ENCODE results near the gene SMYD3. TPM values are rescaled to one million over a fixed set of nuclear protein-coding genes. Genes with fewer than 3 reads are reported as not detected.

Gene SMYD3
- total RNA-seq, 1 donor: 171 TPM

- Histone ChIP-seq H4K20me1 (ENCODE audit: insufficient read depth, low read length) (no peaks in the 10 kb centered on the region), H3K4me1 (ENCODE audit: insufficient read depth, low read length) (peaks cover 17% of the 10 kb centered on the region), H3K27ac (ENCODE audit: low read depth, low read length) (no peak overlapping the region), H3K36me3 (ENCODE audit: insufficient read depth, low read length) (no peaks in the 10 kb centered on the region), H3K4me2 (ENCODE audit: insufficient read depth, low read length) (no peak overlapping the region), H3K79me2 (ENCODE audit: insufficient read depth, low read length) (no peaks in the 10 kb centered on the region), H3K27me3 (ENCODE audit: insufficient read depth, low read length) (no peaks in the 10 kb centered on the region), H3K4me3 (ENCODE audit: insufficient read depth, low read length) (no peak overlapping the region), H2AFZ (ENCODE audit: low read length) (no peak overlapping the region), H3K9me3 (ENCODE audit: low read depth, low read length) (no peaks in the 10 kb centered on the region)
- no peak for DNase-seq (ENCODE audit: insufficient read length, low spot score, missing footprints)
- no peak for TF ChIP-seq CTCF (IDR thresholded peaks at IDR 0.05; ENCODE audit: extremely low read depth, low read depth, low read length)
These were observed 353.3 kb downstream of the SMYD3 start for GRCh38 chr1:246153796-246154212.

GRCh38 chr1:246152986-246153431, 354.1 kb downstream of the SMYD3 start:
- Histone ChIP-seq H4K20me1 (ENCODE audit: insufficient read depth, low read length) (no peaks in the 10 kb centered on the region), H3K27me3 (ENCODE audit: insufficient read depth, low read length) (no peaks in the 10 kb centered on the region), H2AFZ (ENCODE audit: low read length) (no peak overlapping the region), H3K9me3 (ENCODE audit: low read depth, low read length) (no peaks in the 10 kb centered on the region), H3K4me3 (ENCODE audit: insufficient read depth, low read length) (no peak overlapping the region), H3K4me1 (ENCODE audit: insufficient read depth, low read length) (peaks cover 17% of the 10 kb centered on the region), H3K4me2 (ENCODE audit: insufficient read depth, low read length) (no peak overlapping the region), H3K27ac (ENCODE audit: low read depth, low read length) (no peak overlapping the region), H3K79me2 (ENCODE audit: insufficient read depth, low read length) (no peaks in the 10 kb centered on the region), H3K36me3 (ENCODE audit: insufficient read depth, low read length) (no peaks in the 10 kb centered on the region)
- DNase-seq (ENCODE audit: insufficient read length, low spot score, missing footprints): no peak
- no peak for TF ChIP-seq CTCF (IDR thresholded peaks at IDR 0.05; ENCODE audit: extremely low read depth, low read depth, low read length)

GRCh38 chr1:246151796-246152434, 355.2 kb downstream of the SMYD3 start:
- H3K9me3 ChIP-seq (ENCODE audit: low read depth, low read length): no peaks in the 10 kb centered on the region
- H3K4me1 ChIP-seq (ENCODE audit: insufficient read depth, low read length): peaks cover 17% of the 10 kb centered on the region
- no peak overlapping the region for H3K27ac ChIP-seq (ENCODE audit: low read depth, low read length)
- TF ChIP-seq CTCF (IDR thresholded peaks at IDR 0.05; ENCODE audit: extremely low read depth, low read depth, low read length): no peak
- no peak for DNase-seq (ENCODE audit: insufficient read length, low spot score, missing footprints)
- no peak overlapping the region for H2AFZ ChIP-seq (ENCODE audit: low read length)
- H3K36me3 ChIP-seq (ENCODE audit: insufficient read depth, low read length): no peaks in the 10 kb centered on the region
- H3K4me2 ChIP-seq (ENCODE audit: insufficient read depth, low read length): no peak overlapping the region
- no peaks in the 10 kb centered on the region for H3K27me3 ChIP-seq (ENCODE audit: insufficient read depth, low read length)
- no peaks in the 10 kb centered on the region for H3K79me2 ChIP-seq (ENCODE audit: insufficient read depth, low read length)
- H4K20me1 ChIP-seq (ENCODE audit: insufficient read depth, low read length): no peaks in the 10 kb centered on the region
- no peak overlapping the region for H3K4me3 ChIP-seq (ENCODE audit: insufficient read depth, low read length)

- no peaks in the 10 kb centered on the region for H3K79me2 ChIP-seq (ENCODE audit: insufficient read depth, low read length)
- H3K9me3 ChIP-seq (ENCODE audit: low read depth, low read length): no peaks in the 10 kb centered on the region
- no peak overlapping the region for H3K4me3 ChIP-seq (ENCODE audit: insufficient read depth, low read length)
- no peak overlapping the region for H2AFZ ChIP-seq (ENCODE audit: low read length)
- H3K4me1 ChIP-seq (ENCODE audit: insufficient read depth, low read length): peaks cover 8% of the 10 kb centered on the region
- no peak overlapping the region for H3K4me2 ChIP-seq (ENCODE audit: insufficient read depth, low read length)
- no peak overlapping the region for H3K27ac ChIP-seq (ENCODE audit: low read depth, low read length)
- no peaks in the 10 kb centered on the region for H3K36me3 ChIP-seq (ENCODE audit: insufficient read depth, low read length)
- no peak for DNase-seq (ENCODE audit: insufficient read length, low spot score, missing footprints)
- no peaks in the 10 kb centered on the region for H4K20me1 ChIP-seq (ENCODE audit: insufficient read depth, low read length)
- H3K27me3 ChIP-seq (ENCODE audit: insufficient read depth, low read length): no peaks in the 10 kb centered on the region
- no peak for TF ChIP-seq CTCF (IDR thresholded peaks at IDR 0.05; ENCODE audit: extremely low read depth, low read depth, low read length)
These were observed 357.5 kb downstream of the SMYD3 start for GRCh38 chr1:246149543-246149942.
